Activated T-helper 2 cell treated with anti-CD3 and anti-CD28 coated beads, Interferon-gamma antibody, Interleukin-2, Interleukin-4, amounts not matched to agents 10 μg/mL and 5 μg/mL and 100 μg/mL, durations not matched to agents 14 hours and 24 hours and 36 hours (primary cell): Measurements from ENCODE around the gene PKLR. TPM values are rescaled to one million over a fixed set of nuclear protein-coding genes. Genes with fewer than 3 reads are reported as not detected.
A peak's percentile ranks its signal among the peaks of the same experiment; 100 is the strongest.

Experiments used
- DNase-seq: peaks from one replicate; pipeline ENCODE4 v3.0.0; 2021; ENCODE audit warnings: low spot score
- H3K27ac Mint-ChIP-seq: one replicate; pipeline ENCODE4 v1.8.0; 2021; ENCODE audit warnings: mixed read lengths
- H3K27me3 Mint-ChIP-seq: one replicate; pipeline ENCODE4 v1.8.0; 2021; ENCODE audit warnings: low read depth, mixed read lengths
- H3K36me3 Mint-ChIP-seq: one replicate; pipeline ENCODE4 v1.8.0; 2021; ENCODE audit warnings: low read depth, mixed read lengths
- H3K4me1 Mint-ChIP-seq: one replicate; pipeline ENCODE4 v1.8.0; 2021; ENCODE audit warnings: low read depth, mixed read lengths
- H3K4me3 Mint-ChIP-seq: one replicate; pipeline ENCODE4 v1.8.0; 2021; ENCODE audit warnings: low read depth, mild to moderate bottlenecking, moderate library complexity, mixed read lengths
- H3K9me3 Mint-ChIP-seq: one replicate; pipeline ENCODE4 v1.8.0; 2021; ENCODE audit warnings: mixed read lengths
- intact Hi-C: fragments of 100-400 bp; cut with micrococcal nuclease; formaldehyde crosslinking; loops from one replicate; pipeline ENCODE4 v1.15.1; 2023
- total RNA-seq: library from RNA; stranded (reverse); gene quantifications from 2 replicates; pipeline ENCODE4 v1.2.3, GENCODE V29; 2022

The PKLR gene
- total RNA-seq, 1 donor from 2014 or later = not detected

GRCh38 chr1:155273343-155274245 lies 27.6 kb downstream of the PKLR start, which contains the start of gene CLK2:
Gene CLK2, minus strand, starts transcription at chr1:155273504. Its CDS starts 2,527 bp downstream, at chr1:155270977.
- intact Hi-C loops = loop anchor here (1.0 to 10.0 kb wide), 6 partner anchors 11 to 584 kb away; partner anchors contain the start of genes FDPS, GON4L, SCAMP3 and SYT11

DNA sequence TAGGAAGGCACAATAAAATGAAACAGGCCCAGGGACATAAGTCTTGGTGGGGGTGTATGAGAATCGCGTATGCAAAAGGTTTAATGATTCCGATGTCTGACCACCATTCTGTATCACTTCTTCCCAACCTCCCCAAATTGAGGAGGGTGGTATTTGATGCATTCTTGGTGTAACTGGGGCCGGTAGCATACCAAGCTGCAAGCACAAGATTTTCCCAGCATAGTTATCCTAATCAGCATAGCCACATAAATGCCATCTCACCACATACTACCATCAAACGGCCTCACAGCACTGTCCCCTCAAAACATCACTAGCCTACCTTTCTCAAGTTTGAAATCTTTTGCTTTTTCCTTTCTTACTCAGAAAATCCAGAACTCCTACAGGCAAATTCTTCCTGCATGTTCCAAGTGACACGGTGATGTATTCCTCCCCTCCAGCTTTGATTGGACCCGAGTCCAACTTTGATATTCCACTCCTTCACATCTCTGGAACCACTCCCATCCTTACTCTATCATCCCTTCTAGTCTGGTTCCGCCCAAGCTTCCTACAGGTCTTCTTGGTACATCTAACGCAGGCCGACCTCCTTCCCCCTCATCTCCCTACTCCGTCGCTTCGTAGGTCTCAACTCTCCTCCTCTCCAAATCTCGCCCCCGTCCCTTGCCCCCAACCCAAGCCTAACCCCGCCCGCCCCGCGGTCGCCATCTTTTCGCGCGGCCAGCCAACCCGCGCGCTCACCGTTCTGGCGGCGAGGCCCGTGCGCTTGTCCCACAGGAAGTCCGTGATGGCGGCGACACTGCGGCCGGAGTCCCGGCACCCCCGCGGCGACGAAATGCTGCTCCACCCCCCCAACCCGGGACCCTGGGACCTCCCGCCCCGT lies 28.5 kb downstream of the PKLR start:
- H3K4me1 Mint-ChIP-seq = peaks cover 41% of the 10 kb centered on the region
- H3K27ac Mint-ChIP-seq = peak overlapping the region; percentile 89
- DNase-seq = no peak

More at GRCh38 chr1:155273343-155274245, 27.6 kb downstream of the PKLR start, which contains the start of gene CLK2:
- DNase-seq = peak; percentile 95
- Mint-ChIP-seq H3K36me3 (peaks cover 41% of the 10 kb centered on the region), H3K9me3 (no peaks in the 10 kb centered on the region), H3K4me1 (peaks cover 42% of the 10 kb centered on the region), H3K27me3 (no peaks in the 10 kb centered on the region), H3K4me3 (peak within 1 kb of the TSS; percentile 98), H3K27ac (peak within 1 kb of the TSS; percentile 91)

DNA sequence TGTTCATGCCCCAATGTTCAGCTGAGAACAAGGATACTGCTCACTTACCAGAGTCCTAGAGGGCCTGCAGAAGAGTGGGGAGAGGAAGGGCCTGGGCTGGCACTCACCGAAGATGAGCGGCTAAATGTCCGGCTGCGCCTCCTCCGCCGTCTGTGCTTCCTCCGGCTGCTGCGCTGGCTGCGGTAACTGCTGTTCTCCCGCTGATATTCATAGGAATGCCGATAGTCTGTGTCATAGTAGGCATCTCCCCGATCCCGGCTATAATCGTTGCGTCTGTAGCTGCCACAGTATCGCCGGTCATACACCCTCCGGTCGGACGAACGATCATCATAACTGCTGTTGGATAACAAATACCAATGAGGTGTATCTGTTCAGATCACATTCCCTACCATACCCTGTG lies 31.9 kb downstream of the PKLR start:
- Mint-ChIP-seq H3K4me3 (no peak overlapping the region), H3K27ac (no peak overlapping the region), H3K27me3 (no peaks in the 10 kb centered on the region), H3K36me3 (peaks cover 81% of the 10 kb centered on the region), H3K4me1 (peaks cover 25% of the 10 kb centered on the region), H3K9me3 (no peaks in the 10 kb centered on the region)
- intact Hi-C loops = no loop called here
- no peak for DNase-seq

More for the DNA sequence above, 28.5 kb downstream of the PKLR start:
- Mint-ChIP-seq H3K36me3 (peaks cover 50% of the 10 kb centered on the region), H3K9me3 (no peaks in the 10 kb centered on the region), H3K4me3 (peak overlapping the region; percentile 98), H3K27me3 (no peaks in the 10 kb centered on the region)
- intact Hi-C loops = loop anchor here (1.0 to 10.0 kb wide), 6 partner anchors 10 to 585 kb away; partner anchors contain the start of genes FDPS, GON4L, SCAMP3 and SYT11

- Mint-ChIP-seq H3K4me3 (no peak overlapping the region), H3K9me3 (no peaks in the 10 kb centered on the region), H3K27me3 (no peaks in the 10 kb centered on the region), H3K36me3 (peaks cover 88% of the 10 kb centered on the region), H3K27ac (no peak overlapping the region), H3K4me1 (peaks cover 22% of the 10 kb centered on the region)
- intact Hi-C loops = no loop called here
- no peak for DNase-seq
These were observed 32.6 kb downstream of the PKLR start for GRCh38 chr1:155268630-155269029.

GRCh38 chr1:155267373-155267772 lies 33.9 kb downstream of the PKLR start:
- no peak for DNase-seq
- Mint-ChIP-seq H3K9me3 (no peaks in the 10 kb centered on the region), H3K27ac (no peak overlapping the region)

GRCh38 chr1:155266553-155266952 lies 34.7 kb downstream of the PKLR start:
- DNase-seq = no peak
- Mint-ChIP-seq H3K27me3 (no peaks in the 10 kb centered on the region), H3K9me3 (no peaks in the 10 kb centered on the region), H3K4me3 (no peak overlapping the region), H3K36me3 (peaks cover 96% of the 10 kb centered on the region), H3K27ac (no peak overlapping the region), H3K4me1 (peaks cover 20% of the 10 kb centered on the region)
- intact Hi-C loops = no loop called here

More at GRCh38 chr1:155267373-155267772, 33.9 kb downstream of the PKLR start:
- no peak overlapping the region for H3K4me3 Mint-ChIP-seq
- H3K27me3 Mint-ChIP-seq = no peaks in the 10 kb centered on the region
- H3K36me3 Mint-ChIP-seq = peaks cover 95% of the 10 kb centered on the region
- intact Hi-C loops = no loop called here
- H3K4me1 Mint-ChIP-seq = peaks cover 25% of the 10 kb centered on the region

DNA sequence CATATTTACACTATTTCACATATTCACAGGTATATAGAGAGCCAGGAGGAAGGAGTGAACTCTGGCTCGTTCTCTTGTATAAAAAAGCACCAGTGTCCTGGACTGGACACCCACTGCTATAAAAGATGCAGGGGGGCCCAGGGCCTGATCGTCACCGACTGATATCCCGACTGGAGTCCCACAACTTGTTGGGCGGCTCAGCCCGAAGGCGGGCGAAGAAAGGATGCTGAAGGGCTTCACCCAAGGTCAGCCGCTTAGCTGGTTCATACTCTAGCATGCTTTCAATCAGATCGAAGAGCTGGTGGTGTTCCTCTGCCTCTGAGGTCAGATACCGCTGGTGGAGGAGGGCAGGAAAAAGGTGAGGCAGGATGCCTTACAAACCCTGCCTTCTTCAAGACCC lies 38.2 kb downstream of the PKLR start:
- Mint-ChIP-seq H3K27ac (peak overlapping the region; percentile 19), H3K4me3 (peak overlapping the region; percentile 98), H3K27me3 (no peaks in the 10 kb centered on the region), H3K4me1 (peaks cover 23% of the 10 kb centered on the region), H3K36me3 (peaks cover 91% of the 10 kb centered on the region), H3K9me3 (no peaks in the 10 kb centered on the region)
- intact Hi-C loops = loop anchor here (5.0 kb wide), 2 partner anchors 44 to 1239 kb away; partner anchors contain the start of genes FDPS and MEF2D
- DNase-seq = no peak

DNA sequence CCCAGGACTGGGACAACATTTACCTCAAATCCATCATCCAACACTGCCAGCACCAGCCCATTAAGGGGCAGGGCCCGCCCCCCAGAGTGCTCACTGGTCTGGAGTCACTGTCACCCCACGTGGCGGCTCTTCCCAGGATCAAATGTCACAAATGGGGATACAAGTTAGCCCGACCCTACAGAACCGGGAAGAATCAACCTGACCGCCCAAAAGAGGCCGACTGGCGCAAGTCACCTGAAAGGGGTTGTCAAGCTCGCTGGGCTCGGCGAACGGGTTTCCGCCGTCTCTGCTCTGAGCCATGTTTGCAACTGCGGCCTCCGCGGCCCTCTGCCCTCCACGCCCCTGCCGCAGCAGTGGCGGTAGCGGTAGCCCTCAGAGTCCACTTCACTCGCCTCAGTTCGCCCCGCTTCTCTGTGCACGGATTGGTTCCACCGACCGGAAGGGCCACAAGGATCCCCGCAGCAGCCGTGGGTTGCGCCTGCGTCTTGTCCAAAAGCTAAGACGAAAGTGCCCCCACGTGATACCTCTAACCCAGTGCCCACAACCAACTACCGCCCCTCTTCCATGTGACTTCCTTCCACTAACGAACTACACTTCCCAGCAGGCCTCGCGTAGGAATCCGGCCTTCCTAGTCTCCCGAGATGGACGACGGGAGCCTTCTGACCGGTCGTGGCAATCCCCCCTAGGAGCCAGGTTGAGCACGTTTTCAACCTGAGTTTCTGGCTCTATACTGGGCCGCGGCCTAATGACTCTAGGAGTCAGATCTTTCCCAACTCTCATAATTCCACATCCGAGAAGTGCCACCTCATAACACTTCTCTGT lies 39.2 kb downstream of the PKLR start, which contains the start of gene SCAMP3:
TSS of gene SCAMP3 (minus strand) at position 509 of the 822 bp plus-strand sequence. CDS start at position 300, 209 bp downstream.
- Mint-ChIP-seq H3K4me3 (peak within 1 kb of the TSS; percentile 98), H3K9me3 (no peaks in the 10 kb centered on the region), H3K36me3 (peaks cover 87% of the 10 kb centered on the region), H3K4me1 (peaks cover 21% of the 10 kb centered on the region), H3K27ac (peak within 1 kb of the TSS; percentile 90), H3K27me3 (no peaks in the 10 kb centered on the region)
- peak; percentile 85 for DNase-seq
- intact Hi-C loops = loop anchor here (1.0 to 5.0 kb wide), 3 partner anchors 11 to 1240 kb away; partner anchors contain the start of genes CLK2, FDPS and MEF2D

GRCh38 chr1:155261493-155261851 lies 39.8 kb downstream of the PKLR start:
- Mint-ChIP-seq H3K4me3 (peak overlapping the region; percentile 98), H3K27ac (peak overlapping the region; percentile 90), H3K9me3 (no peaks in the 10 kb centered on the region), H3K36me3 (peaks cover 87% of the 10 kb centered on the region), H3K27me3 (no peaks in the 10 kb centered on the region), H3K4me1 (peaks cover 21% of the 10 kb centered on the region)
- DNase-seq = no peak
- intact Hi-C loops = loop anchor here (5.0 kb wide), 2 partner anchors 46 to 1241 kb away; partner anchors contain the start of genes FDPS and MEF2D

- H3K4me3 Mint-ChIP-seq = no peak overlapping the region
- H3K4me1 Mint-ChIP-seq = peaks cover 25% of the 10 kb centered on the region
- H3K36me3 Mint-ChIP-seq = peaks cover 88% of the 10 kb centered on the region
- intact Hi-C loops = loop anchor here (5.0 kb wide), 2 partner anchors 47 to 1242 kb away; partner anchors contain the start of genes FDPS and MEF2D
- no peak for DNase-seq
- no peaks in the 10 kb centered on the region for H3K27me3 Mint-ChIP-seq
- H3K9me3 Mint-ChIP-seq = no peaks in the 10 kb centered on the region
- no peak overlapping the region for H3K27ac Mint-ChIP-seq
These were observed 41.0 kb downstream of the PKLR start for GRCh38 chr1:155260276-155260675.

- Mint-ChIP-seq H3K27ac (peak overlapping the region; percentile 62), H3K36me3 (peaks cover 48% of the 10 kb centered on the region), H3K9me3 (no peaks in the 10 kb centered on the region), H3K27me3 (no peaks in the 10 kb centered on the region), H3K4me1 (peaks cover 27% of the 10 kb centered on the region), H3K4me3 (peak overlapping the region; percentile 76)
- intact Hi-C loops = no loop called here
- DNase-seq = no peak
These were observed 45.0 kb downstream of the PKLR start for GRCh38 chr1:155256058-155256852.
